HG03354 (cell line): ENCODE data around the gene PRKAG3.
"Not testable (repeated sequence)": the region's sequence is repeated elsewhere in the genome, so short reads cannot be mapped to it uniquely, and the experiment has no call there.

Experiments used
- ATAC-seq: cut with Tn5 transposase; IDR thresholded peaks from one replicate; pipeline ENCODE4 v1.9.1; 2021; ENCODE audit warnings: mild to moderate bottlenecking; ENCODE audit not compliant: unreplicated experiment, poor library complexity, severe bottlenecking

PRKAG3 gene

GRCh38 chr2:218796691-218797090, 34.9 kb downstream of the PRKAG3 start:
- ATAC-seq = no peak

DNA sequence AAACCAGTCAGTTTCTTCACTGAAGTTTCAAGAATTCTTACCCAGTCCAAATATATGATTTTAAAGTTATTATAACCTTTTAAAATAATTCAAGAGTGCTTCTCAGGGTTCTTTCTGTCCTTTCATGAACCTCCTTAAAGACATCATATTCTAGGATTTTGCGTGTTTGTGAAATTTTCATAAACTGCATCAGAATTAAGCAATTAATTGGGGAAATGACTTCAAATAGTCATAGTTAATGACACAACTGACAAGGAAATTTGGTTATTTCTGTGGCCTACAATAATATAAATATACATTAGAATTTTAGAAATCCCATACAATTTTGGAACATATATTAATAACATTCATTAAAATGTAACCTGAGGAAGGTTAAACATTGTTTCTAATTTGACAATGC, 39.2 kb downstream of the PRKAG3 start:
- no peak for ATAC-seq

DNA sequence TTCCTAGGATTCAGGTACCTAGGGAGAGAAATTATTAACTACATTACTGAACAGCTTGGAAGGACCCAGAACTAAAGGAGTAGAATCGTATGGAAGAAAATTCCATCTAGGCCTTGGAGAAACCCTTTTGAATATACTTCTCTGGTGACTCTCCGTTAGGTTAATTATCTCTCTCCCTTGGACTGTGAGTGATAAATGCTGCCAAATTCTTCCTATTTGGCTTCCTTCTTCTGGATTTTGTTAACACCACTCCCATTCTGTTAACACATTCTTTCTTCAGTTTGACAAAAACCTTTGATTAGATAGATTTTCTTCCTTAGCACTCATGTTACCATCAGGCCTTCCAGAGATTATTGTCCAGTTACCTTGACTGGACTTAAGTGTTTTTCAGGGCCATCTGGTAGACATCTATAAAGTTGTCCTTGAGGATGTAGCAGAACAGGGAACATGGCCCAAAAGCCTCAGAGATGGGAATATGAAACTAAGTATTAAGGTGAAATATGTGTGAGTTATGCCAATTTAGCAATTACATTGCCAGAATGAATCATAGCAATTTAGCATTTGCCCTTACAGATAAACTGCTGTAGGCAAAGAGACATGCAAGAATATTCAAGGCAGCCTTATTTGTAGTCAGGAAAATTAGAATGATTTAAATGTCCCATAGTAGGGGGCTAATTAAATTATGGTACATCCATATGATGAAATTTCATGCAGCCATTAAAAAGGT, 42.9 kb downstream of the PRKAG3 start:
- ATAC-seq = no peak

DNA sequence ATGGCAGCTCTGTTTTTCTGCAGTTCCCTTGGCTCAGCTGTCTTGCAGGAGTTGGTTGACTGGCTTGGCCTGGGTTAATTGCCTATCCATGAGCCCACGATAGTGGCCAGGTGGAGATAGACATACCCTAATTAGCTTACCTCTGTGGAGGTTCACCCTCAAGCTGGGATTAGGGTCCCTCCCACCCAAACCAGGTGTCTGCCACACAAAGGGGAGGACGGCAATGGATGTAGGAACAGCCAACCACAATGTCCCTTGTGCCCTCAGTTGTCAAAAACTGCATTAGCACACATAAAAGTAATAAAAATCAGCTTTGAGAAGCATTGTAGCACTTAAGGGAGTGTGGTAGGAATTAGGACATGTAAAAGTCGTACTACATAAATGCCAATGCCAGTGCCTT, 45.5 kb downstream of the PRKAG3 start:
- no peak for ATAC-seq

- no peak for ATAC-seq
Measured at GRCh38 chr2:218785103-218785502, 46.5 kb downstream of the PRKAG3 start.

GRCh38 chr2:218783688-218784087, 47.9 kb downstream of the PRKAG3 start:
- no peak for ATAC-seq

GRCh38 chr2:218782528-218782844, 49.1 kb downstream of the PRKAG3 start:
- no peak for ATAC-seq

- no peak for ATAC-seq
Measured at GRCh38 chr2:218781691-218782527, 49.7 kb downstream of the PRKAG3 start, which contains the start of gene CYP27A1. TSS of gene CYP27A1 (plus strand) at chr2:218782147. CDS start at chr2:218782183, 36 bp downstream.

- ATAC-seq = no peak
Measured at GRCh38 chr2:218780851-218781690, 50.5 kb downstream of the PRKAG3 start.

DNA sequence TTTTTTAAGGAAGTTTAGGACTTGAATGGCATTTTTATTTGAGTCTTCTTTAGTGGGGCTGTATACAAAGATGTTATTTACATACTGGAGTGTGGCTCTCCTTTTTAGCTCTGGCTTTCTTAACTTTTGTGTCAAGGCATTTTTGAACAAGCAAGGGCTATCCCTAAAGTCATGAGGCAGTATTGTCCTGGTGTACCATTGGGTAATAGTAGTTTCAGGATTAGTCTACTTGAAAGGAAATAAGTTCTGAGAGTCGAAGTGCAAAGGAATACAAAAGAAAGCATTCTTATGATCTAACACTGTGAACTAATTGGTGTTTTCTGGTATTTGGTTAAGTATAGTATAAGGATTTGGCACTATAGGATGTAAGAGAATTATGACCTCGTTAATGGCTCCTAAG, 51.6 kb downstream of the PRKAG3 start:
- ATAC-seq = no peak

DNA sequence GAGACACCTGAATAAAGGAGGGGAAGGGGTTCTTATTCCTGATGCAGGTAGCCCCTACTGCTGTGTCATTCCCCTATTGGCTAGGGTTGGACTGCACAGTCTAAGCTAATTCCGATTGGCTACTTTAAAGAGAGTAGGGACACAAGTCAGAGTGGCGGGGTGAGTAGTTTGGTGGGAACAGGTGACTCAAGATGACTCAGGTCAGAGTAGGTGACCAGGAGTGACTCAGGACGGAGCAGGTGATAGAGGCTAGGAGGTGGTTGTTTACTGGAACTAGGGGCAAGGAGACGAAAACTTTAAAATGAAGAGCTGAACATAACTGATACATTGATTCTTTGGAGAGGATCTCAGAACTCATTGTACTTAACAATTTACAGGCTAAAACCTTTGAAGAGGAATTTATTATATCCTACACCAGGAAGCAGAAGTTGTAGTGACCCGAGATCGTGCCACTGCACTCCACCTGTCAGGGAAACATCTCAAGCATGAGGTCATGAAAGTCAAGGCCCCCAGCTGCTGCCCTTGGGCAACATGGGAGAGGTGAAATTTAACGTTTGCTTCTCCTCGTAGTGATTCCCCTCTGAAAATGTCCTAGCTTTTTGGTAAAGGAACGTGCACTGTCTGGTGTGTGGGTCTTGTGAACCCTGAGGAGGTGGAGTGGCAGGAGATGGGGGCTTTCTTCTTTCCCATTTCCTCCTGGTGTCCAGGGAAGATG, 54.2 kb downstream of the PRKAG3 start:
- no peak for ATAC-seq

- ATAC-seq = no peak
Measured at GRCh38 chr2:218776488-218776887, 55.1 kb downstream of the PRKAG3 start.

GRCh38 chr2:218773881-218774280, 57.7 kb downstream of the PRKAG3 start:
- ATAC-seq = no peak

DNA sequence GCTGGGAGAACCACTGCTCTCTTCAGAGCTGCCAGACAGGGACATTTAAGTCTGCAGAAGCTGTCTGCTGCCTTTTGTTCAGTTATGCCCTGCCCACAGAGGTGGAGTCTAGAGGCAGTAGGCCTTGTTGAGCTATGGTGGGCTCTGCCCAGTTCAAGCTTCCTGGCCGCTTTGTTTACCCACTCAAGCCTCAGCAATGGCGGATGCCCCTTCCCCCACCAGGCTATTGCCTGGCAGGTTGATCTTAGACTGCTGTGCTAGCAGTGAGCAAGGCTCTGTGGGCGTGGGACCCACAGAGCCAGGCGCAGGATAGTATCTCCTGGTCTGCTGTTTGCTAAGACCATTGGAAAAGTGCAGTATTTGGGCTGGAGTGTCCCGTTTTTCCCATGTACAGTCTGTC, 58.8 kb downstream of the PRKAG3 start:
- ATAC-seq = not testable (repeated sequence)
